NT2/D1 (cell line): ENCODE results near the gene MARCHF9.

Experiments used
- SUZ12 ChIP-seq: IDR thresholded peaks from 2 replicates; pipeline ENCODE4 v1.6.1; 2011; ENCODE audit not compliant: insufficient read length, insufficient read depth; ENCODE audit errors: extremely low read depth
- YY1 ChIP-seq: IDR thresholded peaks from 2 replicates; pipeline ENCODE4 v1.6.1; 2011; ENCODE audit not compliant: insufficient read length, insufficient read depth

- TF ChIP-seq YY1 (no peak), SUZ12 (no peak)
Observed at GRCh38 chr12:57770734-57771133, 15.8 kb downstream of the MARCHF9 start.
